Muscle layer of duodenum (tissue), 2 donors: ENCODE measurements around the gene RAB31.

Experiments used
- H3K27ac ChIP-seq: one replicate; pipeline ENCODE4 v1.7.0; 2013; ENCODE audit warnings: mild to moderate bottlenecking, low read length
- H3K27me3 ChIP-seq: one replicate; pipeline ENCODE4 v1.7.0; 2013; ENCODE audit warnings: low read depth, mild to moderate bottlenecking, control low read depth, low read length
- H3K36me3 ChIP-seq, 2 donors: one replicate each; pipeline ENCODE4 v1.7.0; 2013; ENCODE audit warnings: low read length in 2 of 2, control low read depth in 1 of 2, mild to moderate bottlenecking in 1 of 2; ENCODE audit not compliant: insufficient read depth in 2 of 2, control insufficient read depth in 1 of 2
- H3K4me1 ChIP-seq, 2 donors: one replicate each; pipeline ENCODE4 v1.7.0; 2013; ENCODE audit warnings: low read length in 2 of 2, mild to moderate bottlenecking in 2 of 2, control low read depth in 1 of 2, moderate library complexity in 1 of 2; ENCODE audit not compliant: insufficient read depth in 2 of 2, control insufficient read depth in 1 of 2
- H3K4me3 ChIP-seq, 2 donors: one replicate each; pipeline ENCODE4 v1.7.0; 2013; ENCODE audit warnings: low read length in 2 of 2, low read depth in 1 of 2, mild to moderate bottlenecking in 1 of 2
- H3K9me3 ChIP-seq, 2 donors: one replicate each; pipeline ENCODE4 v1.7.0; 2013; ENCODE audit warnings: low read length in 2 of 2, control low read depth in 1 of 2, mild to moderate bottlenecking in 1 of 2; ENCODE audit not compliant: control insufficient read depth in 1 of 2
- donor health status: healthy.

Gene RAB31

DNA sequence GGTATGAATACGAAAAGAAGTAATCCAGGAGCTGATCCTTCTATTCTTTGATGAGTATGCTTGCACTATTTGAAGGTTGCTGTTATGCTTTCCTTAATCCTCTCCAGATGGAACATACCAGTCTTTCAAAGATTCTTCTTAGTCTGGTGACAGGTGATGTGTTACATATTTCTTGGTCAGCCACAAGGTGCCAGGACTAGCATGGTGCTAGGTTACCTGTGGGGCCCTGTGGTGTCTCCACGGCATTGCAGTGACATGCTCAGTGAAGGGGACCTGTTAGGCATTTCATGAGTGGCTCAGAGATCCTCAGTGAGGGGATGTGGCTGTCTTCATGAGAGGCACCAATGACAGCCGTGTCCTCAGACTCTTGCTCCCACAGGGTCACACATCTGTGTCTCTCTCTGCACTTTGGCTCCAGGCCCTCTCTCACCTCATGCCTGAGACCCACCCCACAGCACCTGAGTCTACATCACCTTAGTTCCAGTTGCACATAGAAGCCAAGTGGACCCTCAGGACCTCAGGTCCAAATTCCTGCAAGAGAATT, 13.1 kb upstream of the RAB31 start:
- H3K27ac ChIP-seq, result no peak overlapping the region
- no peaks in the 10 kb centered on the region for H3K9me3 ChIP-seq
- H3K4me1 ChIP-seq, result no peaks in the 10 kb centered on the region
- no peak overlapping the region for H3K4me3 ChIP-seq
- H3K36me3 ChIP-seq, result no peaks in the 10 kb centered on the region
- H3K27me3 ChIP-seq, result no peaks in the 10 kb centered on the region

GRCh38 chr18:9695605-9696004, 12.5 kb upstream of the RAB31 start:
- H3K27me3 ChIP-seq, result no peaks in the 10 kb centered on the region
- H3K4me1 ChIP-seq, result no peaks in the 10 kb centered on the region
- no peaks in the 10 kb centered on the region for H3K9me3 ChIP-seq
- H3K36me3 ChIP-seq, result no peaks in the 10 kb centered on the region
- no peak overlapping the region for H3K27ac ChIP-seq
- no peak overlapping the region for H3K4me3 ChIP-seq

DNA sequence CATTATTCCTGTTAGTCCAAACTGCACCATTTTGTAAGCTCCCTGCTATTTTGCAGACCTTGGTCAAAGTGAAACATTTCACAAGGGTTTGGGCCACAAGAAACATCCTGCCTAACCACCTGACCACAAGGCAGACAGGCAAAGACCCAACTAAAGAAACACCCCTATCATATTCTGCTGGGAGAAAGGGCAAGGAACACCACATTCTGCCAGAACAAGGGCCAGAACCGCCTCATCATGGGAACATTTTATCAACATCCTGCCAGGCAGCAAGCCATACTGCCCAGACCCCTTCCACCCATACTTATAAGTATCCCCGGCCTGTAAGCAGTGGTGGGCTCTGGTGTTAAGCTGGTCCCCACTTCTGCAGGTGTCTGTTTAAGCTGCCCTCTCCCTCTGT, 12.0 kb upstream of the RAB31 start:
- no peaks in the 10 kb centered on the region for H3K27me3 ChIP-seq
- no peaks in the 10 kb centered on the region for H3K36me3 ChIP-seq
- H3K4me1 ChIP-seq, result no peaks in the 10 kb centered on the region
- H3K9me3 ChIP-seq, result no peaks in the 10 kb centered on the region
- no peak overlapping the region for H3K27ac ChIP-seq
- no peak overlapping the region for H3K4me3 ChIP-seq

GRCh38 chr18:9696701-9697100, 11.4 kb upstream of the RAB31 start:
- H3K4me1 ChIP-seq, result no peaks in the 10 kb centered on the region
- no peaks in the 10 kb centered on the region for H3K9me3 ChIP-seq
- no peak overlapping the region for H3K4me3 ChIP-seq
- H3K27ac ChIP-seq, result no peak overlapping the region
- no peaks in the 10 kb centered on the region for H3K27me3 ChIP-seq
- H3K36me3 ChIP-seq, result no peaks in the 10 kb centered on the region

GRCh38 chr18:9697121-9697520, 11.0 kb upstream of the RAB31 start:
- Histone ChIP-seq H3K27me3 (no peaks in the 10 kb centered on the region), H3K27ac (no peak overlapping the region), H3K4me1 (no peaks in the 10 kb centered on the region), H3K36me3 (no peaks in the 10 kb centered on the region), H3K4me3 (no peak overlapping the region), H3K9me3 (no peaks in the 10 kb centered on the region)

DNA sequence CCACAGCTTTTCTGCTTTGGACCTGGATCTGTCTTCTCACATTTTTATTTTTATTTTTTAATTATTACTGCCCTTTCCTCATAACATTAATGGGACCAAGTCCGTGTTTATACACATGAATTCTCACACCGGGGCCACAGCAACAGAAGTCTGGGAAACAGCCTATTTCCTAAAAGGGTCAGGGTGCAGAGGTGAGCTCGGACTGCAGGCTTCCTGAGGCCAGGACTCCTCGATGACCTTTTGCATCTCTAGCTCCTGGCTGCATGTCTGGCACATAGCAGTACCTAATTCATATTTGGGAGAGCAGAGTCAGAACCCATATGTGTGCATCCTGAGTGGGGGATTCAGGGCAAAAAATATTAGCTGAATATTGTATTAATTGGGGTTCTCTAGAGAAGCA, 9.6 kb upstream of the RAB31 start:
- Histone ChIP-seq H3K4me1 (no peaks in the 10 kb centered on the region), H3K36me3 (no peaks in the 10 kb centered on the region), H3K4me3 (no peak overlapping the region), H3K9me3 (no peaks in the 10 kb centered on the region), H3K27ac (no peak overlapping the region), H3K27me3 (no peaks in the 10 kb centered on the region)

DNA sequence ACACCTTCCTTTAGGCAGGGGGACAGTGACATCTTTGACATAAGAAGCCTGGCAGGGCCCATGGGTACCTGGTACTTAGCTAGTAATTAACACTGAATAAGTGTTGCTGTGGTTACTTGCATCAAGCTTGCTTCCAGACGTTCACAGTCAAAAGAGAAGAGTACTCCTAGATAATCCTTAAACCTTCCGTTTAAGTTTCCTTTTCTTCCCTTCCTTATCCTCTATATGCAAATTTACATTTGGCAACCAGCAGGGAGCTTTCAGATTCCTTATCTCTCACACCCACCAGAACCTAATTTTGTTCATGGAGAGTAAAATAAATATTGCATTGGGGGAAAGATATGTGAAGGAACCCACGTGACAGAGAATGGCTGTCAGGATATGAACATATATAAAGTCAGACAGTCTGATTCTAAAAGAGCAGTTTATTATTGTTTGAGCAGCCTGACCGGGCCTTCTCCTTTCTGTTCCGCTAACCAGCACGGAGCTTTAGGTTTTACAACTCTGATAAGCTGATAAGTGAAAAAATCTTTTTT, 7.8 kb upstream of the RAB31 start:
- Histone ChIP-seq H3K4me3 (no peak overlapping the region), H3K36me3 (no peaks in the 10 kb centered on the region), H3K4me1 (no peaks in the 10 kb centered on the region), H3K27me3 (no peaks in the 10 kb centered on the region), H3K9me3 (no peaks in the 10 kb centered on the region), H3K27ac (no peak overlapping the region)

GRCh38 chr18:9701609-9702349, 6.3 kb upstream of the RAB31 start:
- no peaks in the 10 kb centered on the region for H3K4me1 ChIP-seq
- no peaks in the 10 kb centered on the region for H3K36me3 ChIP-seq
- no peak overlapping the region for H3K27ac ChIP-seq
- H3K4me3 ChIP-seq, result no peak overlapping the region
- H3K9me3 ChIP-seq, result no peaks in the 10 kb centered on the region
- H3K27me3 ChIP-seq, result no peaks in the 10 kb centered on the region

DNA sequence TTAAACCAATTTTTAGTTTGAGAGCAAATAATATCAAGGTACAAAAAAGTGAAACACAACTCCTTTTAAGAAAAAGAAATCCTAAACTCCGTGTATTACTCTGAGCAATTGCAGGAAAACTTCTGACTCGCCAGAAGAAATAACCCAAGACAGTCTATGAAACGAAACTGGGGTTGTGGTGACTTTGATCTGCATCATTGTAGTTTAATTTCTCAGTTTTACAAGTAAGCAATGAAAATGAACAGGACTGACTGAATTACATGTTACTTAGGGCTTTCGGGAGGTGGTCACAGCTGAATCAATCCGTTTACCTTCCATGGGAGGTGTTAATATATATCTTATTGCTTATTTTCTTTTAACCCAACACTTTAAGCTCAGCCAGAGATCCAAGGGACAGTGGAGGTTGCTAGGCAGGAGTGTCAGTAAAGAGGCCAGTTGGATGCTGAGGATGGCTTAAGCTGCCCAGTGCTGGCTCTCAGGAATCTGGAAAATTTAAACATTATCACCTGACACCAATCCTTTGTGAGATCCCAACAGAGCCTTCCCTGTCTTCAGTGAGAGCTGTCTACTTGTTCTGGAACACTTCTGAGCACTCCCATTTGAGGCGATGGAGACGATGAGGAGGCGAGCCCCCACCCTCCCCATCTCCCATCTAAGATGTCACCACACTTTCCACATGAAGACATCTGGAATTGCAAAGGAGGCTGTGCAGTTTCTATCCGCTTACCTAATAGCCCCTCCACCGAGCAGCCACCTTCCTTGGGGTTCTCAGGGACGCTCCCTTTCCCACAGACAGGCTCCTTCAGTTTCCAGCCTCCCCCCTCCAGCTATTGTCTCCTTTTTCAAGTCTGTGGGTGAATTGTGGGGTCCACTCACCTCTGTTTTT, 3.6 kb upstream of the RAB31 start:
- Histone ChIP-seq H3K27ac (no peak overlapping the region), H3K4me1 (peaks cover 0 to 4% of the 10 kb centered on the region in 2 donors)

DNA sequence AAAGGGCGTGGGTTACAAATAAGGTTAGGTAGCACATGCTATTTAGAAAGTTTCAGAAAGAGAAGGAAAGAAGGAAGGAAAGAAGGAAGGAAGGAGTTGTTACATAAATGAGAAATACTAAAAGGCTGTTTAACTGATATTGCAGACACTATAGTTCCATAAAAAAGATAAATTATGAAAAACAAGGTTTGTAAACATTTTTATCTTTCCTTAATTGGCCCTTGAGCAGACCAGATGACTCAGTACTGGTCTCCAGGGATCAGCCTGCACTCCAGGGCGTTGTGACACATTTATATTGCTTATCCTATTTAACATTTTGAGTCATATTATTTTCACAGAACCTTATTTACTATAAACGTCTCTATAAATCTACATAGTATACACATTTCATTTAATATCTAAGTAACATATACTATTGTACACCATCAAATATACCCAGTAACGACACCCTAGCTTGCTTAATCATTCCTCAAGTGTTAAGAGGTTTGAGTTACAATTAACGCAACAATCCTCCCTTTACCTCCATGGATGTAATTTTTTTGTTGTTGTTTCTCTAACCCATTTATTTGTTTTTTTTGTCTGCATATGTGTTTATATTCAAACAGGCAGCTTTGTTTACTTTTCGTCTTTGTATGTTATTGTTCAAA, 2.8 kb upstream of the RAB31 start:
- H3K4me1 ChIP-seq, result peaks cover 3 to 4% of the 10 kb centered on the region in 2 donors
- no peak overlapping the region for H3K27ac ChIP-seq
- no peaks in the 10 kb centered on the region for H3K9me3 ChIP-seq
- no peak overlapping the region for H3K4me3 ChIP-seq
- no peaks in the 10 kb centered on the region for H3K27me3 ChIP-seq
- no peaks in the 10 kb centered on the region for H3K36me3 ChIP-seq

More for the DNA sequence above, 3.6 kb upstream of the RAB31 start:
- no peaks in the 10 kb centered on the region for H3K9me3 ChIP-seq
- H3K27me3 ChIP-seq, result no peaks in the 10 kb centered on the region
- H3K4me3 ChIP-seq, result no peak overlapping the region
- no peaks in the 10 kb centered on the region for H3K36me3 ChIP-seq
